ENCODE measurements around the gene CD160. TPM values are rescaled to one million over a fixed set of nuclear protein-coding genes. Genes with fewer than 3 reads are reported as not detected.
"Not testable (repeated sequence)": the region's sequence is repeated elsewhere in the genome, so short reads cannot be mapped to it uniquely, and the experiment has no call there.

CD160 gene
- total RNA-seq, 2 donors from 2014 or later = not detected

DNA sequence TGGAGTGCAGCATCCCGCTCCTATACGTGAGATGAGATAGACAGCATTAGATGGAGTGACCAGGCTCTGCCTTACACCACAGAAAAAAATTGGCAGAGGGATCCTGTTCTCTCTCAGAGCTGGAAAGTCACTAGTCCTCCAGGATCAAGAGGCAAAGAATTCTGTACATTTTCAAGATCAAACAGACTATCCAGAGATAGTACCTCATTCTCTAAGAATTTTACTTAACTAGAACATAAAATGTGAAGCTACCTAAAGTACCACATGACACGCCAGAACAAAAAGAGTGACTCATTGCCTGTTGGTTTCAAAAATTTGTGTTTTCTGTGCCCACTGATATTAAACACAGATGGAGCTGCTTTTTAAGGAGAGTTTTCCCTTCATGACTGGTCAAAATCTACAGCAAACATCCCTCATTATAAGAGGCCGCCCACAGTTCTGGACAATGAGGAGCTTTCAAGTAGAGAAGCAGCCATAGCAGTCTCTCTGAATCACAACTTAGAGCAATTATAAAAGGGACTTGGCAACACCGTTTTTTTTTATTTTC, 32.3 kb downstream of the CD160 start:
- TF ChIP-seq POLR2AphosphoS5 (IDR thresholded peaks at IDR 0.05) (no peak), POLR2A (IDR thresholded peaks at IDR 0.05) (no peak)
- TF ChIP-seq, protein P1, sequence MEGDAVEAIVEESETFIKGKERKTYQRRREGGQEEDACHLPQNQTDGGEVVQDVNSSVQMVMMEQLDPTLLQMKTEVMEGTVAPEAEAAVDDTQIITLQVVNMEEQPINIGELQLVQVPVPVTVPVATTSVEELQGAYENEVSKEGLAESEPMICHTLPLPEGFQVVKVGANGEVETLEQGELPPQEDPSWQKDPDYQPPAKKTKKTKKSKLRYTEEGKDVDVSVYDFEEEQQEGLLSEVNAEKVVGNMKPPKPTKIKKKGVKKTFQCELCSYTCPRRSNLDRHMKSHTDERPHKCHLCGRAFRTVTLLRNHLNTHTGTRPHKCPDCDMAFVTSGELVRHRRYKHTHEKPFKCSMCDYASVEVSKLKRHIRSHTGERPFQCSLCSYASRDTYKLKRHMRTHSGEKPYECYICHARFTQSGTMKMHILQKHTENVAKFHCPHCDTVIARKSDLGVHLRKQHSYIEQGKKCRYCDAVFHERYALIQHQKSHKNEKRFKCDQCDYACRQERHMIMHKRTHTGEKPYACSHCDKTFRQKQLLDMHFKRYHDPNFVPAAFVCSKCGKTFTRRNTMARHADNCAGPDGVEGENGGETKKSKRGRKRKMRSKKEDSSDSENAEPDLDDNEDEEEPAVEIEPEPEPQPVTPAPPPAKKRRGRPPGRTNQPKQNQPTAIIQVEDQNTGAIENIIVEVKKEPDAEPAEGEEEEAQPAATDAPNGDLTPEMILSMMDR (IDR thresholded peaks at IDR 0.05) = no peak
- Histone ChIP-seq H3K9me3 (no peaks in the 10 kb centered on the region), H3K4me1 (replicated peaks) (no peaks in the 10 kb centered on the region), H3K27me3 (replicated peaks; ENCODE audit: insufficient read depth) (no peaks in the 10 kb centered on the region), H3K27ac (no peak overlapping the region), H3K36me3 (peaks cover 5% of the 10 kb centered on the region in 2 donors), H3K4me3 (no peak overlapping the region)
- DNase-seq (ENCODE audit: low spot score) = no peak
- 65% methylated on average over 5 of the region's 5 CpGs for WGBS
- intact Hi-C loops (cut with DNase I) = loop anchor here (10.0 kb wide), 1 partner anchor 73 kb away; the partner anchor contains the start of genes POLR3C and RNF115

DNA sequence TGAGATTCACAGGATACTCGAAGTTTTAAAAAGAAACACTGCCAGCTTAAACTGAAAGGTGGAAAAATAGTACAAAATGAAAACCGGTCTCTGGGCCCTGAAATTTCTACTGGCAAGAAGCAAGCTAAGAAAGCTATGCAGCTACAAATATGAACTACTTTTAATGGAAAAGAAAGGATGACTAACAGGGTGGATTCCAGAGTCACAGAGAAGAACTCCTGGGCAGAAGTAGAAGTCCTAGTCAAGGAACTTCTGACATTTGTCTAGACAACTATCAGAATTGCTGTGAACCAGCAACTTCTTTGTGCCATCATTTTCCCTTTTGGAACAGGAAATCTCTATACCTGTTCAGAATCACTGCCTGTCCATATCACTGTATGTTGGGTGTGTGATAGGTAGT, 38.1 kb downstream of the CD160 start:
- TF ChIP-seq POLR2A (IDR thresholded peaks at IDR 0.05) (no peak), POLR2AphosphoS5 (IDR thresholded peaks at IDR 0.05) (no peak)
- TF ChIP-seq, protein P1 (IDR thresholded peaks at IDR 0.05) = no peak
- no peaks in the 10 kb centered on the region for H3K4me1 ChIP-seq (replicated peaks)
- H3K27me3 ChIP-seq (replicated peaks; ENCODE audit: insufficient read depth) = no peaks in the 10 kb centered on the region
- no peak overlapping the region for H3K27ac ChIP-seq
- DNase-seq (ENCODE audit: low spot score) = no peak
- H3K9me3 ChIP-seq = no peaks in the 10 kb centered on the region
- intact Hi-C loops (cut with DNase I) = loop anchor here (10.0 kb wide), 1 partner anchor 67 kb away; the partner anchor contains the start of genes POLR3C and RNF115
- no peak overlapping the region for H3K4me3 ChIP-seq
- no peaks in the 10 kb centered on the region for H3K36me3 ChIP-seq
- WGBS = 86% methylated on average over 2 of the region's 2 CpGs

GRCh38 chr1:145758116-145758515, 38.8 kb downstream of the CD160 start:
- Histone ChIP-seq H3K4me1 (replicated peaks) (no peaks in the 10 kb centered on the region), H3K36me3 (no peaks in the 10 kb centered on the region), H3K27me3 (replicated peaks; ENCODE audit: insufficient read depth) (no peaks in the 10 kb centered on the region), H3K27ac (no peak overlapping the region), H3K9me3 (no peaks in the 10 kb centered on the region), H3K4me3 (no peak overlapping the region)
- DNase-seq (ENCODE audit: low spot score) = no peak
- intact Hi-C loops (cut with DNase I) = loop anchor here (10.0 kb wide), 1 partner anchor 67 kb away; the partner anchor contains the start of genes POLR3C and RNF115
- no peak for TF ChIP-seq POLR2AphosphoS5 (IDR thresholded peaks at IDR 0.05)
- no peak for TF ChIP-seq POLR2A (IDR thresholded peaks at IDR 0.05)
- TF ChIP-seq, protein P1 (IDR thresholded peaks at IDR 0.05) = no peak
- WGBS = 90% methylated on average over 1 of the region's 1 CpG

DNA sequence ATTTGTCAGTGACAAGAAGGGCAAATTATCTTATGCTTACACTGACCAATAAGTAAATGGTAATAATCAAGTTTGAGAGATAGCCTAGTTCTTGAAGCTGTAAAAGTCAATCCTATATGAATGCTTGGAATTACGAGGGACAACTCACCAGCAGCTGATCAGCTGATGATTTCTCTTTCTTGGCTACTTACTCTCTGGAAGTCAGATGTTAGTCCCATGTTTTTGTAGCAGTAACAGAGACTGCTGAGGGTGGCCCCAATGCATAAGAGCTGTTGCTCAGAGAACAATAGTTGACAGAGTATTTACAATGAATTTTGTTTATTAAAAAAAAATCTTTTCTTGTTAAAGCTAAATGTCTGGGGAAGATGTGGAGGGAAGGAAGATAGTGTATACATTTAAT, 39.3 kb downstream of the CD160 start:
- Histone ChIP-seq H3K36me3 (no peaks in the 10 kb centered on the region), H3K27ac (no peak overlapping the region), H3K27me3 (replicated peaks; ENCODE audit: insufficient read depth) (no peaks in the 10 kb centered on the region), H3K9me3 (no peaks in the 10 kb centered on the region), H3K4me3 (no peak overlapping the region), H3K4me1 (replicated peaks) (no peaks in the 10 kb centered on the region)
- WGBS = 89% methylated on average over 1 of the region's 1 CpG
- intact Hi-C loops (cut with DNase I) = loop anchor here (10.0 kb wide), 1 partner anchor 66 kb away; the partner anchor contains the start of genes POLR3C and RNF115
- no peak for TF ChIP-seq POLR2A (IDR thresholded peaks at IDR 0.05)
- TF ChIP-seq, protein P1 (IDR thresholded peaks at IDR 0.05) = no peak
- no peak for TF ChIP-seq POLR2AphosphoS5 (IDR thresholded peaks at IDR 0.05)
- no peak for DNase-seq (ENCODE audit: low spot score)

- H3K27me3 ChIP-seq (replicated peaks; ENCODE audit: insufficient read depth) = no peaks in the 10 kb centered on the region
- H3K36me3 ChIP-seq = no peaks in the 10 kb centered on the region
- no peak for DNase-seq (ENCODE audit: low spot score)
- H3K4me3 ChIP-seq = no peak overlapping the region
- no peaks in the 10 kb centered on the region for H3K4me1 ChIP-seq (replicated peaks)
- TF ChIP-seq POLR2A (IDR thresholded peaks at IDR 0.05) = no peak
- TF ChIP-seq, protein P1 (IDR thresholded peaks at IDR 0.05) = no peak
- no peak for TF ChIP-seq POLR2AphosphoS5 (IDR thresholded peaks at IDR 0.05)
- no peaks in the 10 kb centered on the region for H3K9me3 ChIP-seq
- H3K27ac ChIP-seq = no peak overlapping the region
- 89% methylated on average over 1 of the region's 1 CpG for WGBS
- intact Hi-C loops (cut with DNase I) = loop anchor here (10.0 kb wide), 1 partner anchor 65 kb away; the partner anchor contains the start of genes POLR3C and RNF115
Measured at GRCh38 chr1:145759721-145760120, 40.4 kb downstream of the CD160 start.

- intact Hi-C loops (cut with DNase I); H3K4me3 ChIP-seq; H3K27me3 ChIP-seq (replicated peaks; ENCODE audit: insufficient read depth); H3K36me3 ChIP-seq; DNase-seq (ENCODE audit: low spot score); H3K27ac ChIP-seq; H3K4me1 ChIP-seq (replicated peaks); H3K9me3 ChIP-seq: not testable (repeated sequence)
- 98% methylated on average over 4 of the region's 4 CpGs for WGBS
Measured at GRCh38 chr1:145760395-145760949, 41.2 kb downstream of the CD160 start.

DNA sequence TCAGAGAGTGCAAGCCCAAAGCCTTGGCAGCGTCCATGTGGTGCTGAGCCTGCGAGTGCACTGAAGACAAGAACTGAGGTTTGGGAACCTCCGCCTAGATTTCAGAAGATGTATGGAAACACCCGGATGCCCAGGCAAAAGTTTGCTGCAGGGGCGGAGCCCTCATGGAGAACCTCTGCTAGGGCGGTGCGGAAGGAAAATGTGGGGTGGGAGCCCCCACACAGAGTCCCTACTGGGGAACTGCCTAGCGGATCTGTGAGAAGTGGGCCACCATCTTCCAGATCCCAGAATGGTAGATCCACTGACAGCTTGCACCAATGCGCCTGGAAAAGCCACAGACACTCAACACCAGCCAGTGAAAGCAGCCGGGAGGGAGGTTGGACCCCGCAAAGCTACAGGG, 42.2 kb downstream of the CD160 start:
- H3K9me3 ChIP-seq; H3K4me1 ChIP-seq (replicated peaks); DNase-seq (ENCODE audit: low spot score); H3K27me3 ChIP-seq (replicated peaks; ENCODE audit: insufficient read depth); H3K36me3 ChIP-seq; intact Hi-C loops (cut with DNase I); H3K4me3 ChIP-seq; H3K27ac ChIP-seq: not testable (repeated sequence)
- 95% methylated on average over 11 of the region's 11 CpGs for WGBS

Data from prostate gland (tissue), 2 donors.